ENCODE results near the gene TCIRG1.

Gene TCIRG1

GRCh38 chr11:68037411-68038225 lies 1.2 kb upstream of the TCIRG1 start:
- H3K27ac ChIP-seq (replicated peaks) = peak overlapping the region; percentile 81
- DNase-seq (ENCODE audit: low read depth in 1 of 2, low spot score in 1 of 2) = peak in 1 of 2 experiments; percentile 39
- no peak overlapping the region for H3K4me3 ChIP-seq (replicated peaks; ENCODE audit: insufficient read depth, low read length)
- no peaks in the 10 kb centered on the region for H3K27me3 ChIP-seq (ENCODE audit: insufficient read depth, poor library complexity, severe bottlenecking)
- TF ChIP-seq, protein P1, sequence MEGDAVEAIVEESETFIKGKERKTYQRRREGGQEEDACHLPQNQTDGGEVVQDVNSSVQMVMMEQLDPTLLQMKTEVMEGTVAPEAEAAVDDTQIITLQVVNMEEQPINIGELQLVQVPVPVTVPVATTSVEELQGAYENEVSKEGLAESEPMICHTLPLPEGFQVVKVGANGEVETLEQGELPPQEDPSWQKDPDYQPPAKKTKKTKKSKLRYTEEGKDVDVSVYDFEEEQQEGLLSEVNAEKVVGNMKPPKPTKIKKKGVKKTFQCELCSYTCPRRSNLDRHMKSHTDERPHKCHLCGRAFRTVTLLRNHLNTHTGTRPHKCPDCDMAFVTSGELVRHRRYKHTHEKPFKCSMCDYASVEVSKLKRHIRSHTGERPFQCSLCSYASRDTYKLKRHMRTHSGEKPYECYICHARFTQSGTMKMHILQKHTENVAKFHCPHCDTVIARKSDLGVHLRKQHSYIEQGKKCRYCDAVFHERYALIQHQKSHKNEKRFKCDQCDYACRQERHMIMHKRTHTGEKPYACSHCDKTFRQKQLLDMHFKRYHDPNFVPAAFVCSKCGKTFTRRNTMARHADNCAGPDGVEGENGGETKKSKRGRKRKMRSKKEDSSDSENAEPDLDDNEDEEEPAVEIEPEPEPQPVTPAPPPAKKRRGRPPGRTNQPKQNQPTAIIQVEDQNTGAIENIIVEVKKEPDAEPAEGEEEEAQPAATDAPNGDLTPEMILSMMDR (IDR thresholded peaks at IDR 0.05; ENCODE audit: insufficient read depth, low read length) = no peak
- no peak for TF ChIP-seq GABPA (IDR thresholded peaks at IDR 0.05; ENCODE audit: low read depth)
- no peak for TF ChIP-seq POLR2AphosphoS5 (IDR thresholded peaks at IDR 0.05; ENCODE audit: low read depth)
- TF ChIP-seq SPI1 (IDR thresholded peaks at IDR 0.05; ENCODE audit: borderline replicate concordance, low read depth) = no peak
- TF ChIP-seq, protein P2, sequence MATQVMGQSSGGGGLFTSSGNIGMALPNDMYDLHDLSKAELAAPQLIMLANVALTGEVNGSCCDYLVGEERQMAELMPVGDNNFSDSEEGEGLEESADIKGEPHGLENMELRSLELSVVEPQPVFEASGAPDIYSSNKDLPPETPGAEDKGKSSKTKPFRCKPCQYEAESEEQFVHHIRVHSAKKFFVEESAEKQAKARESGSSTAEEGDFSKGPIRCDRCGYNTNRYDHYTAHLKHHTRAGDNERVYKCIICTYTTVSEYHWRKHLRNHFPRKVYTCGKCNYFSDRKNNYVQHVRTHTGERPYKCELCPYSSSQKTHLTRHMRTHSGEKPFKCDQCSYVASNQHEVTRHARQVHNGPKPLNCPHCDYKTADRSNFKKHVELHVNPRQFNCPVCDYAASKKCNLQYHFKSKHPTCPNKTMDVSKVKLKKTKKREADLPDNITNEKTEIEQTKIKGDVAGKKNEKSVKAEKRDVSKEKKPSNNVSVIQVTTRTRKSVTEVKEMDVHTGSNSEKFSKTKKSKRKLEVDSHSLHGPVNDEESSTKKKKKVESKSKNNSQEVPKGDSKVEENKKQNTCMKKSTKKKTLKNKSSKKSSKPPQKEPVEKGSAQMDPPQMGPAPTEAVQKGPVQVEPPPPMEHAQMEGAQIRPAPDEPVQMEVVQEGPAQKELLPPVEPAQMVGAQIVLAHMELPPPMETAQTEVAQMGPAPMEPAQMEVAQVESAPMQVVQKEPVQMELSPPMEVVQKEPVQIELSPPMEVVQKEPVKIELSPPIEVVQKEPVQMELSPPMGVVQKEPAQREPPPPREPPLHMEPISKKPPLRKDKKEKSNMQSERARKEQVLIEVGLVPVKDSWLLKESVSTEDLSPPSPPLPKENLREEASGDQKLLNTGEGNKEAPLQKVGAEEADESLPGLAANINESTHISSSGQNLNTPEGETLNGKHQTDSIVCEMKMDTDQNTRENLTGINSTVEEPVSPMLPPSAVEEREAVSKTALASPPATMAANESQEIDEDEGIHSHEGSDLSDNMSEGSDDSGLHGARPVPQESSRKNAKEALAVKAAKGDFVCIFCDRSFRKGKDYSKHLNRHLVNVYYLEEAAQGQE (IDR thresholded peaks at IDR 0.05; ENCODE audit: insufficient replicate concordance, low read depth) = no peak

GRCh38 chr11:68038226-68038717 lies 553 bp upstream of the TCIRG1 start:
- no peak for DNase-seq (ENCODE audit: low read depth in 1 of 2, low spot score in 1 of 2)
- TF ChIP-seq GABPA (IDR thresholded peaks at IDR 0.05; ENCODE audit: low read depth) (no peak), POLR2AphosphoS5 (IDR thresholded peaks at IDR 0.05; ENCODE audit: low read depth) (no peak), SPI1 (IDR thresholded peaks at IDR 0.05; ENCODE audit: borderline replicate concordance, low read depth) (no peak)
- TF ChIP-seq, protein P1 (IDR thresholded peaks at IDR 0.05; ENCODE audit: insufficient read depth, low read length) = no peak
- TF ChIP-seq, protein P2 (IDR thresholded peaks at IDR 0.05; ENCODE audit: insufficient replicate concordance, low read depth) = no peak
- Histone ChIP-seq H3K27ac (replicated peaks) (peak overlapping the region; percentile 81), H3K4me3 (replicated peaks; ENCODE audit: insufficient read depth, low read length) (peak overlapping the region; percentile 97), H3K27me3 (ENCODE audit: insufficient read depth, poor library complexity, severe bottlenecking) (no peaks in the 10 kb centered on the region)

DNA sequence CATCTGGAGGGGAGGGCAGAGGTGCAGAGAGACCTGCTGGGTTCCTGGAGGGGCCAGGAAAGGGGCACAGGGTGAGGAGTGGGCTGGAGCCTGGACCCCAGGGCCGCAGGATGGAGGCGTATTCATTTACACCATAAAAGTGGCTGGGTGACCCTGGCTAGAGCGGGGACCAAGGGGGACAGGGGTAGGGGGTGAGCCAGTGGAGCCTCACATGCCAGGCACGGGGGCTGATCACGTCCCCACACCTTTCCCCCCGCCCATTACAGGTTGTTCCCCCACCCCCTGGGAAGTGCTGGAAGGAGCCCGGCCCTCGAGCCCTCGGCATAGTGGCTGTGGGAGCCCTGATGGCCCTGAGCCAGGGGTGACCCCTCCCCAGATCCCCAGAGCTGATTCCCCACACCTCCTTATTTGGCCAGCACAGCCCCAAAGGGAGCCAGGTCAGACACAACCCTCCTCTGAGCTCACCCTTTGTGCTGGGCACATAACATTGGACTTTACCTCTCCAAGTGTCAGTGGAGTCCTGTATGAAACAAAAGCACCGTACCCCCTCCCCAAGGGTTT lies 781 bp downstream of the TCIRG1 start:
- Histone ChIP-seq H3K27ac (replicated peaks) (peak overlapping the region; percentile 81), H3K4me3 (replicated peaks; ENCODE audit: insufficient read depth, low read length) (peak overlapping the region; percentile 97), H3K27me3 (ENCODE audit: insufficient read depth, poor library complexity, severe bottlenecking) (no peaks in the 10 kb centered on the region)
- TF ChIP-seq POLR2AphosphoS5 (IDR thresholded peaks at IDR 0.05; ENCODE audit: low read depth) (no peak), SPI1 (IDR thresholded peaks at IDR 0.05; ENCODE audit: borderline replicate concordance, low read depth) (no peak), GABPA (IDR thresholded peaks at IDR 0.05; ENCODE audit: low read depth) (no peak)
- TF ChIP-seq, protein P1 (IDR thresholded peaks at IDR 0.05; ENCODE audit: insufficient read depth, low read length) = no peak
- TF ChIP-seq, protein P2 (IDR thresholded peaks at IDR 0.05; ENCODE audit: insufficient replicate concordance, low read depth) = no peak
- no peak for DNase-seq (ENCODE audit: low read depth in 1 of 2, low spot score in 1 of 2)

Data from HL-60 (cell line).